H1 (cell line): ENCODE results near the gene SLK. TPM values are rescaled to one million over a fixed set of nuclear protein-coding genes. Genes with fewer than 3 reads are reported as not detected.

Experiments used
- ATF3 ChIP-seq: IDR thresholded peaks from 2 replicates; pipeline ENCODE4 v1.6.1; 2011; ENCODE audit warnings: low read depth, mild to moderate bottlenecking, low read length; ENCODE audit not compliant: insufficient read depth
- TAF1 ChIP-seq: IDR thresholded peaks from 2 replicates; pipeline ENCODE4 v1.6.1; 2011; ENCODE audit warnings: mild to moderate bottlenecking, low read depth, low read length
- polyA plus RNA-seq, 7 experiments: library from polyadenylated mRNA; depleted of rRNA in 3 of 7; stranded (reverse) in 5 of 7; unstranded in 2 of 7; fragments of >200 nt in 5 of 7; fragments of 200-250 nt in 2 of 7; gene quantifications; 1 replicate in 5 of 7; 2 replicates in 1 of 7; 4 replicates in 1 of 7; pipeline versions ENCODE4 v1.2.1 to v1.2.3, GENCODE V29; 2011 to 2013; ENCODE audit warnings: missing spikeins in 2 of 7, mixed read lengths in 2 of 7
- total RNA-seq: library from RNA; stranded (reverse); fragmentation: NEBNext Ultra II Directional; extraction: Animal tissue kit (Norgen Biotek cat#: 25700); gene quantifications from 2 replicates; pipeline ENCODE4 v1.2.1, GENCODE V29; 2021
- TF ChIP-seq, protein P1 (sequence below): fragments of 300-600 bp; sonication (generic); IDR thresholded peaks from 2 replicates; pipeline ENCODE4 v1.7.1; 2012; ENCODE audit warnings: low read length, moderate library complexity, mild to moderate bottlenecking, inconsistent platforms; ENCODE audit not compliant: insufficient replicate concordance
- TF ChIP-seq, protein P2 (sequence below): IDR thresholded peaks from 2 replicates; pipeline ENCODE4 v1.6.1; 2012; ENCODE audit warnings: inconsistent platforms
- TF ChIP-seq, protein P3 (sequence below), 3 experiments: IDR thresholded peaks; 1 replicate in 2 of 3; 2 replicates in 1 of 3; pipeline versions ENCODE4 v1.5.1 to v1.6.1; 2011; ENCODE audit warnings: low read length in 3 of 3, mild to moderate bottlenecking in 3 of 3, inconsistent platforms in 2 of 3, low read depth in 1 of 3, moderate library complexity in 1 of 3; ENCODE audit not compliant: insufficient read depth in 1 of 3; ENCODE audit errors: control extremely low read depth in 1 of 3

Gene SLK
- total and polyA plus RNA-seq, 2 of the 8 experiments (the other 6 are each of a cell fraction or from before 2014, with no cell fraction given) = 2.7 to 18.3 TPM

DNA sequence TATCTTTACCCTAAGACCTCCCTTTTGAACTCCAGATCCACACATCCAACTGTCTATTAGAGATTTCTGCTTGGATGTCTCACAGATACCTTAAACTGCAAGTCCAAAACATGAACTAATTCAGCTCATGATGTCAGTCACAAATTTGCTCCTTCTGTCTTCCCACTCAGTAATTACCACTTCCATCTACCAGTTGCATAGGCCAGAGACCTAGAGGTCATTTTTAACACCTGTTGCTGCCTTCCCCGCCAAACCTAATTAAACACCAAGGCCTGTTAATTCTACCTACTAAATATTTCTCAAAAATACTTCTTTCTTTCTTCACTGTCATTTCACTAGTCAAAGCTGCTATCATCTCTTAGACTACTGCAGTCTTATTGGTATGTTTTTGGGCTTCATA lies 8.2 kb downstream of the SLK start (continued):
- TF ChIP-seq, protein P1, sequence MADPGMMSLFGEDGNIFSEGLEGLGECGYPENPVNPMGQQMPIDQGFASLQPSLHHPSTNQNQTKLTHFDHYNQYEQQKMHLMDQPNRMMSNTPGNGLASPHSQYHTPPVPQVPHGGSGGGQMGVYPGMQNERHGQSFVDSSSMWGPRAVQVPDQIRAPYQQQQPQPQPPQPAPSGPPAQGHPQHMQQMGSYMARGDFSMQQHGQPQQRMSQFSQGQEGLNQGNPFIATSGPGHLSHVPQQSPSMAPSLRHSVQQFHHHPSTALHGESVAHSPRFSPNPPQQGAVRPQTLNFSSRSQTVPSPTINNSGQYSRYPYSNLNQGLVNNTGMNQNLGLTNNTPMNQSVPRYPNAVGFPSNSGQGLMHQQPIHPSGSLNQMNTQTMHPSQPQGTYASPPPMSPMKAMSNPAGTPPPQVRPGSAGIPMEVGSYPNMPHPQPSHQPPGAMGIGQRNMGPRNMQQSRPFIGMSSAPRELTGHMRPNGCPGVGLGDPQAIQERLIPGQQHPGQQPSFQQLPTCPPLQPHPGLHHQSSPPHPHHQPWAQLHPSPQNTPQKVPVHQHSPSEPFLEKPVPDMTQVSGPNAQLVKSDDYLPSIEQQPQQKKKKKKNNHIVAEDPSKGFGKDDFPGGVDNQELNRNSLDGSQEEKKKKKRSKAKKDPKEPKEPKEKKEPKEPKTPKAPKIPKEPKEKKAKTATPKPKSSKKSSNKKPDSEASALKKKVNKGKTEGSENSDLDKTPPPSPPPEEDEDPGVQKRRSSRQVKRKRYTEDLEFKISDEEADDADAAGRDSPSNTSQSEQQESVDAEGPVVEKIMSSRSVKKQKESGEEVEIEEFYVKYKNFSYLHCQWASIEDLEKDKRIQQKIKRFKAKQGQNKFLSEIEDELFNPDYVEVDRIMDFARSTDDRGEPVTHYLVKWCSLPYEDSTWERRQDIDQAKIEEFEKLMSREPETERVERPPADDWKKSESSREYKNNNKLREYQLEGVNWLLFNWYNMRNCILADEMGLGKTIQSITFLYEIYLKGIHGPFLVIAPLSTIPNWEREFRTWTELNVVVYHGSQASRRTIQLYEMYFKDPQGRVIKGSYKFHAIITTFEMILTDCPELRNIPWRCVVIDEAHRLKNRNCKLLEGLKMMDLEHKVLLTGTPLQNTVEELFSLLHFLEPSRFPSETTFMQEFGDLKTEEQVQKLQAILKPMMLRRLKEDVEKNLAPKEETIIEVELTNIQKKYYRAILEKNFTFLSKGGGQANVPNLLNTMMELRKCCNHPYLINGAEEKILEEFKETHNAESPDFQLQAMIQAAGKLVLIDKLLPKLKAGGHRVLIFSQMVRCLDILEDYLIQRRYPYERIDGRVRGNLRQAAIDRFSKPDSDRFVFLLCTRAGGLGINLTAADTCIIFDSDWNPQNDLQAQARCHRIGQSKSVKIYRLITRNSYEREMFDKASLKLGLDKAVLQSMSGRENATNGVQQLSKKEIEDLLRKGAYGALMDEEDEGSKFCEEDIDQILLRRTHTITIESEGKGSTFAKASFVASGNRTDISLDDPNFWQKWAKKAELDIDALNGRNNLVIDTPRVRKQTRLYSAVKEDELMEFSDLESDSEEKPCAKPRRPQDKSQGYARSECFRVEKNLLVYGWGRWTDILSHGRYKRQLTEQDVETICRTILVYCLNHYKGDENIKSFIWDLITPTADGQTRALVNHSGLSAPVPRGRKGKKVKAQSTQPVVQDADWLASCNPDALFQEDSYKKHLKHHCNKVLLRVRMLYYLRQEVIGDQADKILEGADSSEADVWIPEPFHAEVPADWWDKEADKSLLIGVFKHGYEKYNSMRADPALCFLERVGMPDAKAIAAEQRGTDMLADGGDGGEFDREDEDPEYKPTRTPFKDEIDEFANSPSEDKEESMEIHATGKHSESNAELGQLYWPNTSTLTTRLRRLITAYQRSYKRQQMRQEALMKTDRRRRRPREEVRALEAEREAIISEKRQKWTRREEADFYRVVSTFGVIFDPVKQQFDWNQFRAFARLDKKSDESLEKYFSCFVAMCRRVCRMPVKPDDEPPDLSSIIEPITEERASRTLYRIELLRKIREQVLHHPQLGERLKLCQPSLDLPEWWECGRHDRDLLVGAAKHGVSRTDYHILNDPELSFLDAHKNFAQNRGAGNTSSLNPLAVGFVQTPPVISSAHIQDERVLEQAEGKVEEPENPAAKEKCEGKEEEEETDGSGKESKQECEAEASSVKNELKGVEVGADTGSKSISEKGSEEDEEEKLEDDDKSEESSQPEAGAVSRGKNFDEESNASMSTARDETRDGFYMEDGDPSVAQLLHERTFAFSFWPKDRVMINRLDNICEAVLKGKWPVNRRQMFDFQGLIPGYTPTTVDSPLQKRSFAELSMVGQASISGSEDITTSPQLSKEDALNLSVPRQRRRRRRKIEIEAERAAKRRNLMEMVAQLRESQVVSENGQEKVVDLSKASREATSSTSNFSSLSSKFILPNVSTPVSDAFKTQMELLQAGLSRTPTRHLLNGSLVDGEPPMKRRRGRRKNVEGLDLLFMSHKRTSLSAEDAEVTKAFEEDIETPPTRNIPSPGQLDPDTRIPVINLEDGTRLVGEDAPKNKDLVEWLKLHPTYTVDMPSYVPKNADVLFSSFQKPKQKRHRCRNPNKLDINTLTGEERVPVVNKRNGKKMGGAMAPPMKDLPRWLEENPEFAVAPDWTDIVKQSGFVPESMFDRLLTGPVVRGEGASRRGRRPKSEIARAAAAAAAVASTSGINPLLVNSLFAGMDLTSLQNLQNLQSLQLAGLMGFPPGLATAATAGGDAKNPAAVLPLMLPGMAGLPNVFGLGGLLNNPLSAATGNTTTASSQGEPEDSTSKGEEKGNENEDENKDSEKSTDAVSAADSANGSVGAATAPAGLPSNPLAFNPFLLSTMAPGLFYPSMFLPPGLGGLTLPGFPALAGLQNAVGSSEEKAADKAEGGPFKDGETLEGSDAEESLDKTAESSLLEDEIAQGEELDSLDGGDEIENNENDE = no peak
- TF ChIP-seq TAF1 = no peak
- TF ChIP-seq, protein P2, sequence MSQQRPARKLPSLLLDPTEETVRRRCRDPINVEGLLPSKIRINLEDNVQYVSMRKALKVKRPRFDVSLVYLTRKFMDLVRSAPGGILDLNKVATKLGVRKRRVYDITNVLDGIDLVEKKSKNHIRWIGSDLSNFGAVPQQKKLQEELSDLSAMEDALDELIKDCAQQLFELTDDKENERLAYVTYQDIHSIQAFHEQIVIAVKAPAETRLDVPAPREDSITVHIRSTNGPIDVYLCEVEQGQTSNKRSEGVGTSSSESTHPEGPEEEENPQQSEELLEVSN = no peak
- TF ChIP-seq ATF3 = no peak
- TF ChIP-seq, protein P3, sequence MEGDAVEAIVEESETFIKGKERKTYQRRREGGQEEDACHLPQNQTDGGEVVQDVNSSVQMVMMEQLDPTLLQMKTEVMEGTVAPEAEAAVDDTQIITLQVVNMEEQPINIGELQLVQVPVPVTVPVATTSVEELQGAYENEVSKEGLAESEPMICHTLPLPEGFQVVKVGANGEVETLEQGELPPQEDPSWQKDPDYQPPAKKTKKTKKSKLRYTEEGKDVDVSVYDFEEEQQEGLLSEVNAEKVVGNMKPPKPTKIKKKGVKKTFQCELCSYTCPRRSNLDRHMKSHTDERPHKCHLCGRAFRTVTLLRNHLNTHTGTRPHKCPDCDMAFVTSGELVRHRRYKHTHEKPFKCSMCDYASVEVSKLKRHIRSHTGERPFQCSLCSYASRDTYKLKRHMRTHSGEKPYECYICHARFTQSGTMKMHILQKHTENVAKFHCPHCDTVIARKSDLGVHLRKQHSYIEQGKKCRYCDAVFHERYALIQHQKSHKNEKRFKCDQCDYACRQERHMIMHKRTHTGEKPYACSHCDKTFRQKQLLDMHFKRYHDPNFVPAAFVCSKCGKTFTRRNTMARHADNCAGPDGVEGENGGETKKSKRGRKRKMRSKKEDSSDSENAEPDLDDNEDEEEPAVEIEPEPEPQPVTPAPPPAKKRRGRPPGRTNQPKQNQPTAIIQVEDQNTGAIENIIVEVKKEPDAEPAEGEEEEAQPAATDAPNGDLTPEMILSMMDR (IDR thresholded peaks at IDR 0.05; ENCODE audit: control extremely low read depth in 1 of 3, insufficient read depth in 1 of 3, low read depth in 1 of 3, low read length in 3 of 3) = no peak
